ENCODE results near the gene FPR1.

- TF ChIP-seq CREB1 (IDR thresholded peaks at IDR 0.05; ENCODE audit: low read depth): no peak
- no peak for TF ChIP-seq REST (IDR thresholded peaks at IDR 0.05; ENCODE audit: low read depth)
- no peak for TF ChIP-seq TEAD4 (IDR thresholded peaks at IDR 0.05)
- no peak for TF ChIP-seq MAX (IDR thresholded peaks at IDR 0.05)
- no peak for TF ChIP-seq TAF1 (IDR thresholded peaks at IDR 0.05; ENCODE audit: low read depth)
- TF ChIP-seq YY1 (IDR thresholded peaks at IDR 0.05; ENCODE audit: low read depth): no peak
- TF ChIP-seq FOXM1 (IDR thresholded peaks at IDR 0.05; ENCODE audit: borderline replicate concordance, low read depth): no peak
Measured at GRCh38 chr19:51749979-51750378, 1.7 kb downstream of the FPR1 start.

All from Ishikawa (cell line).